GM23338 (cell line): ENCODE measurements around the gene EEF1AKMT4. TPM values are rescaled to one million over a fixed set of nuclear protein-coding genes. Genes with fewer than 3 reads are reported as not detected.

Experiments used
- NANOG ChIP-seq: IDR thresholded peaks from 2 replicates; pipeline ENCODE4 v1.6.1; 2016; ENCODE audit warnings: antibody characterized with exemption, borderline replicate concordance
- polyA plus RNA-seq: library from polyadenylated mRNA; unstranded; fragments of >200 nt; fragmentation: Nextera tagmentation; extraction: Ambion mirVana; gene quantifications from 2 replicates; pipeline ENCODE4 v1.2.1, GENCODE V29; 2016
- total RNA-seq: library from RNA; depleted of rRNA; stranded (reverse); fragments of >200 nt; shearing (Covaris generic); gene quantifications from 2 replicates; pipeline ENCODE4 v1.2.3, GENCODE V29; 2014
- TF ChIP-seq, protein P1 (sequence below): fragments of 250-450 bp; sonication (Bioruptor Pico); IDR thresholded peaks from 2 replicates; pipeline ENCODE4 v1.5.0; 2020; ENCODE audit warnings: mild to moderate bottlenecking, moderate library complexity
- TF ChIP-seq, protein P2 (sequence below): IDR thresholded peaks from one replicate; pipeline ENCODE4 v1.6.1; 2018; ENCODE audit warnings: antibody characterized with exemption; ENCODE audit not compliant: unreplicated experiment

Gene EEF1AKMT4
- total and polyA plus RNA-seq, 2 experiments from 2014 or later = 12.9 to 14.3 TPM

DNA sequence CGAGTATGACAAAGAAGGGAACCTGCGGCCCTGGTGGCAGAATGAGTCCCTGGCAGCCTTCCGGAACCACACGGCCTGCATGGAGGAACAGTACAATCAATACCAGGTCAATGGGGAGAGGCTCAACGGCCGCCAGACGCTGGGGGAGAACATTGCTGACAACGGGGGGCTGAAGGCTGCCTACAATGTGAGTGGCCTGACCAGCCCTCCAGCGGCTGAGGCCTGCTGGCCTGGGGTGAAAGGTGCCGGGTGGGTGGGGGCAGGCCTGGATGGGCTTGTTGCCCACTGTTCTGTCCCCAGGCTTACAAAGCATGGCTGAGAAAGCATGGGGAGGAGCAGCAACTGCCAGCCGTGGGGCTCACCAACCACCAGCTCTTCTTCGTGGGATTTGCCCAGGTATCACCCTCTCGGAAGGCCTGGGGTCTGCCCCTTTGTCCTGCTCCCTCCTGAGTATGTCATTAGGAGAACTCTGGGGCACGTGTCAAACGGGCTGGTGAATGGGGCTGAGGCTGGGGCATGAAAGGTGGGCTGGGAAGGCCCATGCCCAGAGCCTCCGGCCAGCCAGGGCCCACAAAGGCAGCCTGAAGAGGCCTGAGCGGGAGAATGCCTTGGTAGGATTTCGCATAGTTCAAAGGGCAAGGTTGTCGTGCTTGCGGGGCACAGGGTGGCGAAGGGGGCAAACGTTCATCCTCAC lies 41.7 kb downstream of the EEF1AKMT4 start (continued):
- TF ChIP-seq, protein P1, sequence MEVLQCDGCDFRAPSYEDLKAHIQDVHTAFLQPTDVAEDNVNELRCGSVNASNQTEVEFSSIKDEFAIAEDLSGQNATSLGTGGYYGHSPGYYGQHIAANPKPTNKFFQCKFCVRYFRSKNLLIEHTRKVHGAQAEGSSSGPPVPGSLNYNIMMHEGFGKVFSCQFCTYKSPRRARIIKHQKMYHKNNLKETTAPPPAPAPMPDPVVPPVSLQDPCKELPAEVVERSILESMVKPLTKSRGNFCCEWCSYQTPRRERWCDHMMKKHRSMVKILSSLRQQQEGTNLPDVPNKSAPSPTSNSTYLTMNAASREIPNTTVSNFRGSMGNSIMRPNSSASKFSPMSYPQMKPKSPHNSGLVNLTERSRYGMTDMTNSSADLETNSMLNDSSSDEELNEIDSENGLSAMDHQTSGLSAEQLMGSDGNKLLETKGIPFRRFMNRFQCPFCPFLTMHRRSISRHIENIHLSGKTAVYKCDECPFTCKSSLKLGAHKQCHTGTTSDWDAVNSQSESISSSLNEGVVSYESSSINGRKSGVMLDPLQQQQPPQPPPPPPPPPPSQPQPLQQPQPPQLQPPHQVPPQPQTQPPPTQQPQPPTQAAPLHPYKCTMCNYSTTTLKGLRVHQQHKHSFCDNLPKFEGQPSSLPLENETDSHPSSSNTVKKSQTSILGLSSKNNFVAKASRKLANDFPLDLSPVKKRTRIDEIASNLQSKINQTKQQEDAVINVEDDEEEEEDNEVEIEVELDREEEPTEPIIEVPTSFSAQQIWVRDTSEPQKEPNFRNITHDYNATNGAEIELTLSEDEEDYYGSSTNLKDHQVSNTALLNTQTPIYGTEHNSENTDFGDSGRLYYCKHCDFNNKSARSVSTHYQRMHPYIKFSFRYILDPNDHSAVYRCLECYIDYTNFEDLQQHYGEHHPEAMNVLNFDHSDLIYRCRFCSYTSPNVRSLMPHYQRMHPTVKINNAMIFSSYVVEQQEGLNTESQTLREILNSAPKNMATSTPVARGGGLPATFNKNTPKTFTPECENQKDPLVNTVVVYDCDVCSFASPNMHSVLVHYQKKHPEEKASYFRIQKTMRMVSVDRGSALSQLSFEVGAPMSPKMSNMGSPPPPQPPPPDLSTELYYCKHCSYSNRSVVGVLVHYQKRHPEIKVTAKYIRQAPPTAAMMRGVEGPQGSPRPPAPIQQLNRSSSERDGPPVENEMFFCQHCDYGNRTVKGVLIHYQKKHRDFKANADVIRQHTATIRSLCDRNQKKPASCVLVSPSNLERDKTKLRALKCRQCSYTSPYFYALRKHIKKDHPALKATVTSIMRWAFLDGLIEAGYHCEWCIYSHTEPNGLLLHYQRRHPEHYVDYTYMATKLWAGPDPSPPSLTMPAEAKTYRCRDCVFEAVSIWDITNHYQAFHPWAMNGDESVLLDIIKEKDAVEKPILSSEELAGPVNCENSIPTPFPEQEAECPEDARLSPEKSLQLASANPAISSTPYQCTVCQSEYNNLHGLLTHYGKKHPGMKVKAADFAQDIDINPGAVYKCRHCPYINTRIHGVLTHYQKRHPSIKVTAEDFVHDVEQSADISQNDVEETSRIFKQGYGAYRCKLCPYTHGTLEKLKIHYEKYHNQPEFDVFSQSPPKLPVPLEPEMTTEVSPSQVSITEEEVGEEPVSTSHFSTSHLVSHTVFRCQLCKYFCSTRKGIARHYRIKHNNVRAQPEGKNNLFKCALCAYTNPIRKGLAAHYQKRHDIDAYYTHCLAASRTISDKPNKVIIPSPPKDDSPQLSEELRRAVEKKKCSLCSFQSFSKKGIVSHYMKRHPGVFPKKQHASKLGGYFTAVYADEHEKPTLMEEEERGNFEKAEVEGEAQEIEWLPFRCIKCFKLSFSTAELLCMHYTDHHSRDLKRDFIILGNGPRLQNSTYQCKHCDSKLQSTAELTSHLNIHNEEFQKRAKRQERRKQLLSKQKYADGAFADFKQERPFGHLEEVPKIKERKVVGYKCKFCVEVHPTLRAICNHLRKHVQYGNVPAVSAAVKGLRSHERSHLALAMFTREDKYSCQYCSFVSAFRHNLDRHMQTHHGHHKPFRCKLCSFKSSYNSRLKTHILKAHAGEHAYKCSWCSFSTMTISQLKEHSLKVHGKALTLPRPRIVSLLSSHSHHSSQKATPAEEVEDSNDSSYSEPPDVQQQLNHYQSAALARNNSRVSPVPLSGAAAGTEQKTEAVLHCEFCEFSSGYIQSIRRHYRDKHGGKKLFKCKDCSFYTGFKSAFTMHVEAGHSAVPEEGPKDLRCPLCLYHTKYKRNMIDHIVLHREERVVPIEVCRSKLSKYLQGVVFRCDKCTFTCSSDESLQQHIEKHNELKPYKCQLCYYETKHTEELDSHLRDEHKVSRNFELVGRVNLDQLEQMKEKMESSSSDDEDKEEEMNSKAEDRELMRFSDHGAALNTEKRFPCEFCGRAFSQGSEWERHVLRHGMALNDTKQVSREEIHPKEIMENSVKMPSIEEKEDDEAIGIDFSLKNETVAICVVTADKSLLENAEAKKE (CRISPR knock-in tag) = no peak
- TF ChIP-seq NANOG = no peak
- TF ChIP-seq, protein P2, sequence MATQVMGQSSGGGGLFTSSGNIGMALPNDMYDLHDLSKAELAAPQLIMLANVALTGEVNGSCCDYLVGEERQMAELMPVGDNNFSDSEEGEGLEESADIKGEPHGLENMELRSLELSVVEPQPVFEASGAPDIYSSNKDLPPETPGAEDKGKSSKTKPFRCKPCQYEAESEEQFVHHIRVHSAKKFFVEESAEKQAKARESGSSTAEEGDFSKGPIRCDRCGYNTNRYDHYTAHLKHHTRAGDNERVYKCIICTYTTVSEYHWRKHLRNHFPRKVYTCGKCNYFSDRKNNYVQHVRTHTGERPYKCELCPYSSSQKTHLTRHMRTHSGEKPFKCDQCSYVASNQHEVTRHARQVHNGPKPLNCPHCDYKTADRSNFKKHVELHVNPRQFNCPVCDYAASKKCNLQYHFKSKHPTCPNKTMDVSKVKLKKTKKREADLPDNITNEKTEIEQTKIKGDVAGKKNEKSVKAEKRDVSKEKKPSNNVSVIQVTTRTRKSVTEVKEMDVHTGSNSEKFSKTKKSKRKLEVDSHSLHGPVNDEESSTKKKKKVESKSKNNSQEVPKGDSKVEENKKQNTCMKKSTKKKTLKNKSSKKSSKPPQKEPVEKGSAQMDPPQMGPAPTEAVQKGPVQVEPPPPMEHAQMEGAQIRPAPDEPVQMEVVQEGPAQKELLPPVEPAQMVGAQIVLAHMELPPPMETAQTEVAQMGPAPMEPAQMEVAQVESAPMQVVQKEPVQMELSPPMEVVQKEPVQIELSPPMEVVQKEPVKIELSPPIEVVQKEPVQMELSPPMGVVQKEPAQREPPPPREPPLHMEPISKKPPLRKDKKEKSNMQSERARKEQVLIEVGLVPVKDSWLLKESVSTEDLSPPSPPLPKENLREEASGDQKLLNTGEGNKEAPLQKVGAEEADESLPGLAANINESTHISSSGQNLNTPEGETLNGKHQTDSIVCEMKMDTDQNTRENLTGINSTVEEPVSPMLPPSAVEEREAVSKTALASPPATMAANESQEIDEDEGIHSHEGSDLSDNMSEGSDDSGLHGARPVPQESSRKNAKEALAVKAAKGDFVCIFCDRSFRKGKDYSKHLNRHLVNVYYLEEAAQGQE = no peak
